HG03280 (cell line): ENCODE results near the gene SAMD9L.
A peak's percentile ranks its signal among the peaks of the same experiment; 100 is the strongest.
"Not testable (repeated sequence)": the region's sequence is repeated elsewhere in the genome, so short reads cannot be mapped to it uniquely, and the experiment has no call there.

ENCODE experiments used
- ATAC-seq: cut with Tn5 transposase; IDR thresholded peaks from one replicate; pipeline ENCODE4 v1.9.1; 2021; ENCODE audit warnings: mild to moderate bottlenecking, moderate library complexity; ENCODE audit not compliant: unreplicated experiment

SAMD9L gene

DNA sequence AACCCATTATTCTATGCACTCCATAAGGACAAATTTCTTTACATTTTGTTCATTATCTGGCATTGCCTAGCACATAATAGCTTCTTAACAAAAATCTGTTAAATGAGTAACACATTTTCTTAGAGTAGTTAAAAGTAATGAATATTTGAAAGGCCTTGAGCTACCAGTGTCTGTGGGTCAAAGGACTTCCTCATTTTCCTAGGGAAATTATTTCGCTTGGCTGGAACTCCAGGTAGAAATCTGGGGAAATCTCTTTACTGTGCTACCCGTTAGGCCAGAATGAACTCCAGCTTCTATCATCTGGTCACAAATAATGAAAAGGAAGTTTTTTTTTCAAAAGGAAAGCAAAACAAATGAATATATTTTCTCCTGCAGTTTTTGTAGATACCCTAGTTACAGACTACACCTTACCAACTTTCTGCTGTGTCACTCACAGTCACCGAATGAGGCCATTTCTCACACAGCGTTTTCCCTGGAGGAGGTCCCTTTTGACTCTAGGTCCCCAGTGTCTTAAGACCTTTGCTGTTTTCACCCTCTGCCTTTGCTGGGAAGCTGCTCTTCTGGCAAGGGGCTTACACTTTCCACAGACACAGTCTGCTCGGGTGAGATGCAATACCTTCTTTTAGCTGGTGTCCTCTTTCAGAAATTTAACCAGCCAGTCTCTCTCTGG is 1.6 kb downstream of the SAMD9L start:
- ATAC-seq = no peak

GRCh38 chr7:93146036-93146435 is 2.1 kb downstream of the SAMD9L start:
- no peak for ATAC-seq

- no peak for ATAC-seq
Measured at GRCh38 chr7:93145354-93145753, 2.8 kb downstream of the SAMD9L start.

- no peak for ATAC-seq
Measured at GRCh38 chr7:93142127-93142526, 6.1 kb downstream of the SAMD9L start.

DNA sequence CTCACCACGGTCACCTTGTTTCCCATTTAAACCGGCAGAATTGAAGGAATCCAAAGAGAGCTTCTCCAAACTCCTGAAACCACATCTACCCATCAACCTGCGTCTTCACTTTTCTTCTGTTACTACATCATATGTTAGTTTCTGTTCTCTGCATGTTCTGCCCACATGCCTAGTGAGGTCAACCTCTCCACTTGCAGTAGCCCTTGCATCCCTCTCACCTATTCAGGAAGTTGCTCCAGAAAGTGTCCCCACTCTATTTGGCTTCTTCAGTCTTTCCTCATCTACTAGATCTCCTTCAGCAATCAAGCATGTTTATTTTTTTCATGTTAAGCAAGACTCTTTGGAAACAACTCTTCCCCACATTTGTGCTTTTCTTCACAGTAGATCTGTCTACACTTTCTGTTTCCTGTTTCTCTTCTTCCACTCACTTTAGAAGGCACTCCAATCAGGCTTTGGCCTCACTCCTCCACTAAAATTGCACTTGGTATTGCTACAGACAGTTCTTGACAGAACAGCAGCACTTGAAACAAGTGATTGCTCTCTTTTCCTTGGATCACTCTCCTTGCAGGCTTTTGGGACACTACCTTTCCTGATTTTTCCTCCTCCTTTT is 7.5 kb downstream of the SAMD9L start:
- no peak for ATAC-seq

- ATAC-seq = no peak
Measured at GRCh38 chr7:93138576-93138975, 9.6 kb downstream of the SAMD9L start.

- no peak for ATAC-seq
Measured at GRCh38 chr7:93133005-93133404, 15.2 kb downstream of the SAMD9L start.

- ATAC-seq = no peak
Measured at GRCh38 chr7:93132216-93132615, 16.0 kb downstream of the SAMD9L start.

- ATAC-seq = not testable (repeated sequence)
Measured at GRCh38 chr7:93126954-93127353, 21.2 kb downstream of the SAMD9L start.

DNA sequence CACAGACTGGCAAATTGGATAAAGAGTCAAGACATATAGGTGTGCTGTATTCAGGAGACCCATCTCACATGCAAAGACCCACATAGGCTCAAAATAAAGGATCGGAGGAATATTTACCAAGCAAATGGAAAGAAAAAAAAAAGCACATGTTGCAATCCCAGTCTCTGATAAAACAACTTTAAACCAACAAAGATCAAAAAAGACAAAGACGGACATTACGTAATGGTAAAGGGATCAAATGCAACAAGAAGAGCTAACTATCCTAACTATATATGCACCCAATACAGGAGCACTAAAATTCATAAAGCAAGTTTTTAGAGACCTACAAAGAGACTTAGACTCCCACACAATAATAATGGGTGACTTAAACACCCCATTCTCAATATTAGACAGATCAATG is 24.7 kb downstream of the SAMD9L start:
- not testable (repeated sequence) for ATAC-seq

DNA sequence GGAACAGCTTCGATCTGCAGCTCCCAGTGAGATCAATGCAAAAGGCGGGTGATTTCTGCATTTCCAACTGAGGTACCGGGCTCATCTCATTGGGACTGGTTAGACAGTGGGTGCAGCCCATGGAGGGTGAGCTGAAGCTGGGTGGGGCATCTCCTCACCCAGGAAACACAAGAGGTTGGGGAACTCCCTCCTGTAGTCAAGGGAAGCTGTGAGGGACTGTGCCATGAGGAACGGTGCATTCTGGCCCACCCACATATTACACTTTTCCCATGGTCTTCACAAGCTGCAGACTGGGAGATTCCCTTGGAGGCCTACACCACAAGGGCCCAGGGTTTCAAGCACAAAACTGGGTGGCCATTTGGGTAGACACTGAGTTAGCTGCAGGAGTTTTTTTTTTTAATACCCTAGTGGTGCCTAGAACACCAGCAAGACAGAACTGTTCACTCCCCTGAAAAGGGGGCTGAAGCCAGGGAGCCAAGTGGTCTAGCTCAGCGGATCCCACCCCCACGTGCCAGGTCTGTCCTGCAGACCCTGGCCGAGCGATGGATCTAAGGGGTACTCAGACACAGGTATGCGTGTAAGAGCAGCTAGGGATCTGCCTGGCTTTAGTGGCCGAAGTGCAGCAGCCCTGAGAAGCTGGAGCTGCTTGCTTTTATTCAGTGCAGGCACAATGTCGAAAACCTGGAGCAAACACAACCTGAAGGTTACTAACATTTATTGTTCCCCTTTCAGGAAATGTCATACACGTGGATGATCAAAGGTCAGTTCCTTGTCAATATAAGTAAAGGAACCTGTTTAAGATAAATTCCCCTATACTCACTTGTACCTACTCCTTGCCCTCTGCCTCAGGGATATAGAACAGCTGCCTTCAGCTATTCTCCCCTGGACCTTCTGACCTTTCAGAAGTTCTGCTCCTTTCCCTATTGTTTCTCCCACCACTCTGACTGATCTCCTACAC is 27.3 kb downstream of the SAMD9L start:
- ATAC-seq = no peak

GRCh38 chr7:93119191-93119905 is 28.8 kb downstream of the SAMD9L start:
- ATAC-seq = no peak

DNA sequence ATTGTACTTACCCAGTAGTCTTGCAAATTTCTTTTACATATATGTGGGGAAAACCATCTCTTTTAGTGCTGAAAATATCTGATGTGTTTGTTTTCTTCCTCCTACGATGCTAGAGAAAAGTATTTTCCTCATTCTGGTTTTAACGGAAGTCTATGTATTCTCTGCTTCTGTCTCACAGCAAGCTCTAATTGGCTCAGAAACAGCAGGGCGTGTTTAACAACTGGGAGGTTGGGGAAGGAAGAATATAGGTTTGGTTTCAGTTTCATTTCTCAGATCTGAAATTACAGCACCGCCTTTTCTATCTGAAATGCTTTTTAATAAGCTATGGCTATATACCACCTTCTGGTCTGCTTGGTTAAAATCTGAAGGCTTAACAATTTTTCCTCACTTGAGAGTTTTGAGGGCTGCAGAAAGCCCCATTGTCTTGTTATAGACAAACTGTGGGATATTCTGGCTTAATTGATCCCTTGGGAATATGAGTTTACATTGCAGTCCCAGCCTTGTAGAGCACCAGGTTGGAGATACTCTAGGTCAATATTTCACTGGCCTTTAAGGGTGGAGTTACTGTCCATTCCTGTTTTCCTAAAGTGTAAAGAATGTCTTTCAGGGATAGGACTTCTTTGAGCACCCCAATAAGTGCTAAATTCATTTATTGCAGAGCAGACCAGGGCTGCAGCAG is 30.2 kb downstream of the SAMD9L start, which contains the start of gene SAMD9:
TSS of gene SAMD9 (minus strand) at position 128 of the 679 bp plus-strand sequence. CDS start 11,882 bp downstream, outside the sequence.
- ATAC-seq = peak; percentile 99

- ATAC-seq = peak; percentile 14
Measured at GRCh38 chr7:93117327-93117726, 30.9 kb downstream of the SAMD9L start.

DNA sequence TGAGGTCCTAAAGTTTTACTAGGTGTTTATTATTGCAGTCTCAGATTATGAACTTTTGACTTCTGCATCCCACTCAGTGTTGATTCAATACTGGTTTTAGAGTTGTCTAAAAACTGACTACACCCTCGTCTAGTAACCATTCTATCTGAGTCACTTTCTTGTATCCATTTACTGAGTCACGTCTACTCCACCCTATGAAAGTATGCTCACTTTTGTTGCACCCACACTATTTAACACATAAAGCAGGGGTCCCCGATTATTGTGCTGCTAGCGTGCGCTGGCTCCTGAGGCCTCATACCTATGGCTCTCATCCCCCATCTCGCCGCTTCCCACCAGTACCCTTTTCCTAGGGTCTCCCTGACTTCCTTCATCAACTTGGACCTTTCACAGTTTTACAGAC is 32.4 kb downstream of the SAMD9L start:
- no peak for ATAC-seq

DNA sequence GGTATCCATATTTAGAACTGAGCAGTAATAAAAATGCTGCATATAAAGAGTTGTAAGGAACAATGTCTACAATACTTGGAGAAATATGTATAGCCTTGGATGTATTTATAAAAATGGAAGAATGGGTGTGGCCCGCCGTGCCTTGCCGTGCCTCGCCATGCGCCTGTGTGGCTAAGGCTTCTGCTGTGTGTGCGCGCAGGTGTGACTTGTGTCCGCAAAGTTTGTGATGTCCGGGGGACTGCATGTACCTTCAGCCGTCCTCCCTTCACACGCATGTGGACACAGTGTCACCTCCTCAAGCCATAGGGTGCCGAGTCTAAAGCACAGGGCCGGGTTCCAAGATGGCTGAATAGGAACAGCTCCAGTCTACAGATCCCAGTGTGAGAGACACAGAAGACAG is 40.2 kb downstream of the SAMD9L start:
- no peak for ATAC-seq

- no peak for ATAC-seq
Measured at GRCh38 chr7:93097388-93097787, 50.8 kb downstream of the SAMD9L start.

DNA sequence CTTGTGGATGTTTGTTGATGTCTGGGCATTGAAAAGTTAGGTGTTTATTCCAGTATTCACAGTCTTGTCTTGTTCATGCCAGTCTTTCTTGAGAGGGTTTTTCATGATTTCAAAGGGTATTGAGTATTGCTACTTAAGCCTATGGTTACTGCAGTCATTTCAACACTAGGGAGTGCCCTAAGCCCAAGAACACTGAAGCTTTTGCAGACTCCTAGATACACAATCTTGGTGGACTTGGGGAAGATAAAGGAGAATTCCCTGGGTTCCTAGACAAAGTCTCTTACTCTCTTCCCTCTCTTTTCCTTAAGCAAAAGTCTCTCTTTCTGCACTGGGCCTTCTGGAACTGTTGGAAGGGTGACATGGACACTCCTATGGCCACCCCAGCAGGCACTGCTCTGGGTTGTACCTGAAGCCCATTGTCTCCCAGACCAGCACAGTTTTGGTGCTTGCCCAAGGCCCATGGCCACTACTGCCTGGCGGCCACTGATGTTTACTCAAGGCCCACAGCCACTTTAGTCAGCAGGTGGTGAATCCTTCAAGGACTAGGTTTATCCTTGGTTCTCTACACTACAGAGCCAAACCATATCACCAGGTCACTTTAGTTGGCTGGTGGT is 55.3 kb downstream of the SAMD9L start:
- peak; percentile 66 for ATAC-seq
